BLaER1 treated with 17β-estradiol and CSF1 and Interleukin-3, amounts not matched to agents 10 nM and 100 nM (cell line): ENCODE measurements around the gene RAB38.

Experiments
- H3K27ac ChIP-seq, 11 experiments: shearing (Covaris generic); formaldehyde crosslinking; 2 replicates each; pipeline ENCODE4 v1.8.1; 2022
- H3K27me3 ChIP-seq, 11 experiments: shearing (Covaris generic); formaldehyde crosslinking; 2 replicates each; pipeline ENCODE4 v1.8.1; 2022
- H3K36me3 ChIP-seq, 11 experiments: shearing (Covaris generic); formaldehyde crosslinking; 2 replicates each; pipeline ENCODE4 v1.8.1; 2022
- H3K4me1 ChIP-seq, 10 experiments: shearing (Covaris generic); formaldehyde crosslinking; 2 replicates each; pipeline ENCODE4 v1.8.1; 2022
- H3K4me2 ChIP-seq, 11 experiments: shearing (Covaris generic); formaldehyde crosslinking; 2 replicates each; pipeline ENCODE4 v1.8.1; 2022
- H3K4me3 ChIP-seq, 10 experiments: shearing (Covaris generic); formaldehyde crosslinking; 2 replicates each; pipeline ENCODE4 v1.8.1; 2022
- H3K9ac ChIP-seq, 11 experiments: shearing (Covaris generic); formaldehyde crosslinking; 2 replicates each; pipeline ENCODE4 v1.8.1; 2022
- H3K9me3 ChIP-seq, 11 experiments: shearing (Covaris generic); formaldehyde crosslinking; replicated peaks in 1 of 11; 2 replicates each; pipeline ENCODE4 v1.8.1; 2022
- H4K20me1 ChIP-seq, 11 experiments: shearing (Covaris generic); formaldehyde crosslinking; 2 replicates each; pipeline ENCODE4 v1.8.1; 2022
- Cebpa-rat ChIP-seq, 11 experiments: shearing (Covaris generic); IDR thresholded peaks; 2 replicates each; pipeline ENCODE4 v1.8.1; 2022

RAB38 gene

DNA sequence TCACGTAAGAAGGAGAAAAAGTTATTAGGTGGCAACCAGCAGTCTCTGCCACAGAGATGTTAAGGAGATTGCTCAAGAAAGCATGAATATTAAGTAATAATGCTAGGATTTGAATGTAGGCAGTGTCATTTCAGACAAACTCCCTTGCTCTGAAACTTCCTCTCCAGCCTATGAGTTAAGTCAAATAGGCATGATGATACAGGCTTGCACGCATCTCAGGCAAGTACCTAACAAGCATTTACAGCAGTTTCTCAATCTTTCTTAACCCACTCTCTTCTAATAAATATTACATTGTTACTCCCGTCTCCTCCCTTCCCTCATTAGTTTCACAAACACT is 72.7 kb downstream of the RAB38 start:
- Histone ChIP-seq H3K9me3 (no peaks in the 10 kb centered on the region), H4K20me1 (no peaks in the 10 kb centered on the region), H3K36me3 (no peaks in the 10 kb centered on the region), H3K4me1 (peaks cover 0 to 14% (median 10%) of the 10 kb centered on the region in 10 experiments; a peak in 9 of 20 replicates), H3K4me3 (no peak overlapping the region), H3K27me3 (no peaks in the 10 kb centered on the region), H3K27ac (no peak overlapping the region), H3K4me2 (no peak overlapping the region), H3K9ac (no peak overlapping the region)
- TF ChIP-seq Cebpa-rat (IDR thresholded peaks at IDR 0.05), result no peak

GRCh38 chr11:88101881-88102597 is 73.2 kb downstream of the RAB38 start:
- H3K9ac ChIP-seq, result no peak overlapping the region
- no peak for TF ChIP-seq Cebpa-rat (IDR thresholded peaks at IDR 0.05)
- no peak overlapping the region for H3K4me3 ChIP-seq
- H4K20me1 ChIP-seq, result no peaks in the 10 kb centered on the region
- H3K27ac ChIP-seq, result no peak overlapping the region
- H3K4me2 ChIP-seq, result no peak overlapping the region
- H3K27me3 ChIP-seq, result no peaks in the 10 kb centered on the region
- H3K4me1 ChIP-seq, result peaks cover 0 to 14% (median 10%) of the 10 kb centered on the region in 10 experiments; a peak in 9 of 20 replicates
- no peaks in the 10 kb centered on the region for H3K9me3 ChIP-seq
- H3K36me3 ChIP-seq, result no peaks in the 10 kb centered on the region

DNA sequence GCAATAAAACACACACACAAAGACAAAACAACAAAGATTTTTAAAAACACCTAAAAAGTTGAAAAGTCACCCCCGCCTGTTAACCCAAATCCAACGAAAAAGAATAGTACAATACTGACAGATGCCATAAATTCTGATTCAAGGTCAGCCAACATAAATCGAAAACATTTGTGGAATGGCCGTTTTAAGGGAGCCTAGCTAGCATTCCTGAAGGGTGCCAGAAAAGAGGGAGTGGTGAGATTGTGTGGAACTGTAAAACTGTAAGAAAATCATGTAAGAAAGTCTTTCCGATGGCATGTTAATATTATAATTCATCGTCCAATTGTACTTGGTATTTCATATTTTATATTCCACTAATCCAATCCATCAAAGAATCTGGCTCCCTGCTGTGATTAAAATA is 75.1 kb downstream of the RAB38 start:
- H3K4me2 ChIP-seq, result no peak overlapping the region
- peaks cover 4 to 10% (median 8%) of the 10 kb centered on the region in 10 experiments; a peak in 16 of 20 replicates for H3K4me1 ChIP-seq
- no peaks in the 10 kb centered on the region for H3K9me3 ChIP-seq
- TF ChIP-seq Cebpa-rat (IDR thresholded peaks at IDR 0.05), result no peak
- H3K27ac ChIP-seq, result no peak overlapping the region
- H3K27me3 ChIP-seq, result no peaks in the 10 kb centered on the region
- no peak overlapping the region for H3K4me3 ChIP-seq
- H3K36me3 ChIP-seq, result no peaks in the 10 kb centered on the region
- H4K20me1 ChIP-seq, result no peaks in the 10 kb centered on the region
- no peak overlapping the region for H3K9ac ChIP-seq

GRCh38 chr11:88098289-88098688 is 77.0 kb downstream of the RAB38 start:
- Histone ChIP-seq H3K9me3 (no peaks in the 10 kb centered on the region), H3K4me1 (peaks cover 4 to 10% (median 8%) of the 10 kb centered on the region in 10 experiments; a peak in 16 of 20 replicates), H3K36me3 (no peaks in the 10 kb centered on the region), H4K20me1 (no peaks in the 10 kb centered on the region), H3K27me3 (no peaks in the 10 kb centered on the region), H3K9ac (no peak overlapping the region), H3K4me2 (no peak overlapping the region), H3K27ac (no peak overlapping the region), H3K4me3 (no peak overlapping the region)
- TF ChIP-seq Cebpa-rat (IDR thresholded peaks at IDR 0.05), result no peak

GRCh38 chr11:88089134-88089533 is 86.1 kb downstream of the RAB38 start:
- no peak for TF ChIP-seq Cebpa-rat (IDR thresholded peaks at IDR 0.05)
- Histone ChIP-seq H3K4me2 (no peak overlapping the region), H4K20me1 (no peaks in the 10 kb centered on the region), H3K27me3 (no peaks in the 10 kb centered on the region), H3K27ac (no peak overlapping the region), H3K9me3 (no peaks in the 10 kb centered on the region), H3K4me1 (no peaks in the 10 kb centered on the region), H3K4me3 (no peak overlapping the region), H3K9ac (no peak overlapping the region), H3K36me3 (no peaks in the 10 kb centered on the region)

GRCh38 chr11:88087337-88087736 is 87.9 kb downstream of the RAB38 start:
- H3K9me3 ChIP-seq, result no peaks in the 10 kb centered on the region
- H3K4me3 ChIP-seq, result no peak overlapping the region
- no peak overlapping the region for H3K4me2 ChIP-seq
- no peak for TF ChIP-seq Cebpa-rat (IDR thresholded peaks at IDR 0.05)
- no peaks in the 10 kb centered on the region for H3K4me1 ChIP-seq
- H3K27me3 ChIP-seq, result no peaks in the 10 kb centered on the region
- H3K27ac ChIP-seq, result no peak overlapping the region
- no peak overlapping the region for H3K9ac ChIP-seq
- H4K20me1 ChIP-seq, result no peaks in the 10 kb centered on the region
- H3K36me3 ChIP-seq, result no peaks in the 10 kb centered on the region

DNA sequence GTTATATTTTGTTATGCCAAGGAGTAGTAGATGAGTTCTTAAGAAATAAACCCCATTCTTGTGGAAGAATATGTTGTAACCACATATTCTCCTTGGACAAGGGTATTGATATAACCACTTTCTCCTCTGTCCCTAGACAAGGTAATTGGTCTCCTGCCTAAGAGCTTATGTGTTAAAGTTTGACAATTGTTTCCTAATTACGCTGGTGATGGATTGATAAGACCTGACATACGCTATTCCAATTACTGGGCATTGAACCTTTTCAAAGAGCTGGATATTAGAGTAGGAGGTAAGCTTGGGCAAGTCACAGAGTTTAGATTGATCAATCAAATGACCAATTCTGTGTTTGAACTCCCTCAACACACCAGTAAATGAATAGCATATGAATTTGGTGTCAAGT is 88.9 kb downstream of the RAB38 start:
- H3K36me3 ChIP-seq, result no peaks in the 10 kb centered on the region
- H3K27ac ChIP-seq, result no peak overlapping the region
- no peak for TF ChIP-seq Cebpa-rat (IDR thresholded peaks at IDR 0.05)
- no peak overlapping the region for H3K4me2 ChIP-seq
- no peaks in the 10 kb centered on the region for H3K27me3 ChIP-seq
- H3K9ac ChIP-seq, result no peak overlapping the region
- H3K4me1 ChIP-seq, result no peaks in the 10 kb centered on the region
- no peaks in the 10 kb centered on the region for H4K20me1 ChIP-seq
- no peak overlapping the region for H3K4me3 ChIP-seq
- H3K9me3 ChIP-seq, result no peaks in the 10 kb centered on the region

DNA sequence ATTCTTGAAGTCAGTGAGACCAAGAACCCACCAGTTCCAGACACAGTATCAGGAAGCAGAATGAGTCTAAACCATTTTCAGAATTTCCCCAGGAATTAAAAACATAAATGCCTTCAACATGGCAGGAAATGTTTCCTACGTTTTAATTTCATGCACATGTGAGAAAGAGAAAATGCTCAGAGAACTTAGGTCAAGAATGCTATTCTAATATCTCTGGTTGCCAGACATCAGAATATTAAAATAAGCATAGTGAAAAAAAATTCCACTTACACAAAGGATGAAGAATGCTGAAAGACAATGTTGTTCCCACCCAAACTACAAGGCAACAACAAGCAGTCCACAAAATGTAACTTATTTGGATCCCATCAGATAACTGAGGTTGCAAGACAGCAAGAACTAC is 104.8 kb downstream of the RAB38 start:
- TF ChIP-seq Cebpa-rat (IDR thresholded peaks at IDR 0.05), result no peak
- Histone ChIP-seq H3K9me3 (peaks cover 5 to 16% (median 9%) of the 10 kb centered on the region in 11 experiments; a peak in 20 of 22 replicates), H3K4me3 (no peak overlapping the region), H3K4me2 (no peak overlapping the region), H3K4me1 (no peaks in the 10 kb centered on the region), H3K27ac (no peak overlapping the region), H3K36me3 (no peaks in the 10 kb centered on the region), H3K9ac (no peak overlapping the region), H4K20me1 (no peaks in the 10 kb centered on the region), H3K27me3 (no peaks in the 10 kb centered on the region)

DNA sequence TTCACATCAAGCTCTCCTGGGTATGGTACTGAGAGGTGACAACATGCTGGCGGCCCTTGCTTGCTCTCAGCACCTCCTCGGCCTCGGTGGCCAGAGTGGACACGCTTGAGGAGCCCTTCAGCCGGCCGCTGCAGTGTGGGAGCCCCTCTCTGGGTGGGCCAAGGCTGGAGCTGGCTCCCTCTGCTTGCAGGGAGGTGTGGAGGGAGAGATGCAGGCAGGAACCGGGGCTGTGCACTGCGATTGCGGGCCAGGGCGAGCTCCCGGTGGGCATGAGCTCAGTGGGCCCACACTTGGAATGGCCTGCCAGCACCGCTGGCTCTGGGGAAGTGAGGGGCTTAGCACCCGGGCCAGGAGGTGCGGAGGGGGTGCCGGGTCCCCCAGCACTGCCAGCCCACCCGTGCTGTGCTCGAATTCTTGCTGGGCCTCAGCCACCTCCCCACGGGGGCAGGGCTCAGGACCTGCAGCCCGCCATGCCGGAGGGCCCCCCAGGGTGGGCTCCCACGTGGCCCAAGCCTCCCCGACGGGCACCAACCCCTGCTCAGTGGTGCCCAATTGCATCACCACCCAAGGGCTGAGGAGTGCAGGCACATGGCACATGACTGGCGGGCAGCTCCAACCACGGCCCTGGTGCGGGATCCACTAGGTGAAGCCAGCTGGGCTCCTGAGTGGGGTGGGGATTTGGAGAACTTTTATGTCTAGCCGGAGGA is 106.2 kb downstream of the RAB38 start:
- Histone ChIP-seq H3K9ac (no peak overlapping the region), H3K4me3 (no peak overlapping the region), H3K27ac (no peak overlapping the region), H3K36me3 (no peaks in the 10 kb centered on the region), H3K27me3 (no peaks in the 10 kb centered on the region), H3K4me1 (no peaks in the 10 kb centered on the region), H3K9me3 (peaks cover 5 to 16% (median 9%) of the 10 kb centered on the region in 11 experiments; a peak in 20 of 22 replicates), H3K4me2 (no peak overlapping the region), H4K20me1 (no peaks in the 10 kb centered on the region)
- no peak for TF ChIP-seq Cebpa-rat (IDR thresholded peaks at IDR 0.05)

DNA sequence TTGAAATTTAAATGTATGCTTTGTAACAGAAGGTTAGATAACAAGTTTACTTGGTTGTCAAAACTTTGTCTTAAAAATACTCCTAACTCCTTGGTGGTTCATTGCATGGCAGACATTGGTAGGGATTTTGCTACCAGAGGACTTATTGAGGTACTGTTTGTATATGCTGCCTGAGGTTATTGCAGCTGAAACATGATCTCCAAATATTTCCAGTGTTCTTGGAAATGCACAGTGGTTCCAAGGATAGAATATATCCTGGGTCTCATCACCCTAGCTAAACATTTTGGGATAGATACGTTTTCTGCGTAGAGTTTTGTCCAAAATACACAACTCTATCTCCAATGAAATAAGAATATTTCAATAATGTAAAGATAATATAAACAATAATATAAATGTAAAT is 109.2 kb downstream of the RAB38 start:
- no peak for TF ChIP-seq Cebpa-rat (IDR thresholded peaks at IDR 0.05)
- H3K4me2 ChIP-seq, result no peak overlapping the region
- H3K9me3 ChIP-seq, result peaks cover 5 to 16% (median 8%) of the 10 kb centered on the region in 11 experiments; a peak in 20 of 22 replicates
- H3K27me3 ChIP-seq, result no peaks in the 10 kb centered on the region
- H3K36me3 ChIP-seq, result no peaks in the 10 kb centered on the region
- H4K20me1 ChIP-seq, result no peaks in the 10 kb centered on the region
- H3K4me3 ChIP-seq, result no peak overlapping the region
- H3K4me1 ChIP-seq, result no peaks in the 10 kb centered on the region
- no peak overlapping the region for H3K9ac ChIP-seq
- H3K27ac ChIP-seq, result no peak overlapping the region
